Mammary microvascular endothelial cell (primary cell): Measurements from ENCODE around the gene SLC2A4RG. TPM values are rescaled to one million over a fixed set of nuclear protein-coding genes. Genes with fewer than 3 reads are reported as not detected.

Experiments used
- total RNA-seq: library from RNA; depleted of rRNA; stranded (reverse); fragments of >200 nt; gene quantifications from 2 replicates; pipeline ENCODE4 v1.2.3, GENCODE V29; 2015

The SLC2A4RG gene, protein sequence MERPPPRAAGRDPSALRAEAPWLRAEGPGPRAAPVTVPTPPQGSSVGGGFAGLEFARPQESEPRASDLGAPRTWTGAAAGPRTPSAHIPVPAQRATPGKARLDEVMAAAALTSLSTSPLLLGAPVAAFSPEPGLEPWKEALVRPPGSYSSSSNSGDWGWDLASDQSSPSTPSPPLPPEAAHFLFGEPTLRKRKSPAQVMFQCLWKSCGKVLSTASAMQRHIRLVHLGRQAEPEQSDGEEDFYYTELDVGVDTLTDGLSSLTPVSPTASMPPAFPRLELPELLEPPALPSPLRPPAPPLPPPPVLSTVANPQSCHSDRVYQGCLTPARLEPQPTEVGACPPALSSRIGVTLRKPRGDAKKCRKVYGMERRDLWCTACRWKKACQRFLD
- 30.6 and 42.5 TPM in 2 replicates for total RNA-seq

DNA sequence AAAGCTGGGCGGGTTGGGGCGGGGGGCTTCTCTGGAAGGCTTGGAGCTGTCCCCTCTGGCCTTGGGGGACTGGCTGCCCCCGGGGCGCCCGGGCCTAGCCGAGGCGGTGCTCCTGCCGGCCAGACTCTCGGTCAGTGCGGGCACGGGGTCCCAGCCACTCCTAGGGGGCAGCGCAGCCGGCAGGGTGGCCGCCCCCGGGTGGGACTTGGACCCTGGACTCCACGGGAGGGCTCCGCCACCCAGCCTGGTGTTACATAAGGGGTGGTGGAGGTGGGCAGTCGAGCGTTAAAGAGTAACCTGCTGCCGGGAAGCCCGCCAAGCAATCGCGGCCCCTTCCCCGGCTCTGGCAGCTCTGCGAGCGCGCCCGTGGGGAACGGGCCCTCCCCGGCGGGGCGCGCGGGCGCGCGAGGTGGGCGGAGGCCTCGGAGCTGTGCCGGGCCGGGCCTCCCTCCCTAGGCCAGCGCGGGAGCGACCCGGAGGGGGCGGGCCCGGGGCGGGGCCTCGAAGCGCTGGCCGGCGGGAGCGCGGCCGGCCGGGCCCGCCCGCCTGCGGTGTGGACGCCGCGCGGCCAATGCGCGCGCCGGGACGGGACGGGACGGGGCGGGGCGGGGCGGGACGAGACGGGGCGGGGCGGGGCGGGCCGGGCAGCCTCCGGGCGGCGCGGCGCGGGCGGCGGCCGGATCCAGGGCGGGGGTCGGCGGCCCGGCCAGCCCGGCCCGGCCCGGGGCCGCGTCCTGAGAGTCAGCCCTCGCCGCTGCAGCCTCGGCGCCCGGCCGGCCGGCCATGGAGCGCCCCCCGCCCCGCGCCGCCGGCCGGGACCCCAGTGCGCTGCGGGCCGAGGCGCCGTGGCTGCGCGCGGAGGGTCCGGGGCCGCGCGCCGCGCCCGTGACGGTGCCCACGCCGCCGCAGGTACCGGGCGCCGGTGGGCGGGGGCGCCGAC is at the start of gene SLC2A4RG:
SLC2A4RG (plus strand) TSS at position 647 of the 940 bp plus-strand sequence; CDS start at position 784, 137 bp downstream.

DNA sequence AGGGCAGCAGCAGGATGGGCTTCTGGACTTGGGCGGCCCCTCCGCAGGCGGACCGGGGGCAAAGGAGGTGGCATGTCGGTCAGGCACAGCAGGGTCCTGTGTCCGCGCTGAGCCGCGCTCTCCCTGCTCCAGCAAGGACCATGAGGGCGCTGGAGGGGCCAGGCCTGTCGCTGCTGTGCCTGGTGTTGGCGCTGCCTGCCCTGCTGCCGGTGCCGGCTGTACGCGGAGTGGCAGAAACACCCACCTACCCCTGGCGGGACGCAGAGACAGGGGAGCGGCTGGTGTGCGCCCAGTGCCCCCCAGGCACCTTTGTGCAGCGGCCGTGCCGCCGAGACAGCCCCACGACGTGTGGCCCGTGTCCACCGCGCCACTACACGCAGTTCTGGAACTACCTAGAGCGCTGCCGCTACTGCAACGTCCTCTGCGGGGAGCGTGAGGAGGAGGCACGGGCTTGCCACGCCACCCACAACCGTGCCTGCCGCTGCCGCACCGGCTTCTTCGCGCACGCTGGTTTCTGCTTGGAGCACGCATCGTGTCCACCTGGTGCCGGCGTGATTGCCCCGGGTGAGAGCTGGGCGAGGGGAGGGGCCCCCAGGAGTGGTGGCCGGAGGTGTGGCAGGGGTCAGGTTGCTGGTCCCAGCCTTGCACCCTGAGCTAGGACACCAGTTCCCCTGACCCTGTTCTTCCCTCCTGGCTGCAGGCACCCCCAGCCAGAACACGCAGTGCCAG is 42.8 kb upstream of the SLC2A4RG start, which contains the start of gene TNFRSF6B:
TNFRSF6B (plus strand) TSS at position 25 of the 729 bp plus-strand sequence; CDS start at position 141, 116 bp downstream.

DNA sequence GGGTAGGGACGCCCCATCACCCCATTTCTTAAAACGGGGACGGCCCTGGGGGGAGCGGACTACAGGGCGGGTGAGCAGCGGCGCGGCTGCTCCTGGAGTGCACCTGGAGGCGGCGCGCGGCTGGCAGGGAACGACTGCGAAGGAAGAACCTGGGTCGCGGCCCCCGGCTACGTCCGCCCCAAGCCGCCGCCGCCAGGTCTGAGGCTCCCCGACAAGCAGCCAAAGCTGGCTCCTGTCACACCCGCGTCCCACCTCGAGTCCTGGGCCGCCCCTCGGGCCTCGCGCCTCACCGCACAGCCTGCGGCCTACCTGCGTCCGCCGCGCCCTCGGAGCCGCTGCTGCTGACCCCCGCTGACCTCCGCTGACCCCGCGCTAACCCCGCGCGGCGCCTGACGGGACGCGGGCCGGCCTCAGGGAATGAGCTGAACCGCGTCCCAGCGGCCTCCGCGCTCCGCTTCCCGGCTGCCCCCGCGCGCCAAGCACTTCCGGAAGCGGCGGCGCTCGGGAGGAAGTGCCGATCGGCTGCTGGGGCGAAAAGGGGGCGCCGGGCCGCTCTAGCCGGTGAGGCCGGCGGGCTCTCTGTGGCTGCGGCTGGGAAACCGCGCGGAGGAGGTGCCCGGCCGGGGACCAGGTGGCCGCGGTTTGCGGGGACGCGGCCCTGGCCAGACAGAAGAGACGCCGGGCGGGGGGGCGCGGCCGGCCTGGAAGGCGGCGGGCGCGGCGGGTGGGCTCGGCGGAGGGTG is 31.8 kb upstream of the SLC2A4RG start, which contains the start of the genes ARFRP1 and ZGPAT:
ARFRP1 (minus strand) TSS at position 419 of the 743 bp plus-strand sequence. CDS start 885 bp downstream, outside the sequence.
ZGPAT (plus strand) TSS at position 482 of the 743 bp plus-strand sequence. CDS start 542 bp downstream, outside the sequence.

DNA sequence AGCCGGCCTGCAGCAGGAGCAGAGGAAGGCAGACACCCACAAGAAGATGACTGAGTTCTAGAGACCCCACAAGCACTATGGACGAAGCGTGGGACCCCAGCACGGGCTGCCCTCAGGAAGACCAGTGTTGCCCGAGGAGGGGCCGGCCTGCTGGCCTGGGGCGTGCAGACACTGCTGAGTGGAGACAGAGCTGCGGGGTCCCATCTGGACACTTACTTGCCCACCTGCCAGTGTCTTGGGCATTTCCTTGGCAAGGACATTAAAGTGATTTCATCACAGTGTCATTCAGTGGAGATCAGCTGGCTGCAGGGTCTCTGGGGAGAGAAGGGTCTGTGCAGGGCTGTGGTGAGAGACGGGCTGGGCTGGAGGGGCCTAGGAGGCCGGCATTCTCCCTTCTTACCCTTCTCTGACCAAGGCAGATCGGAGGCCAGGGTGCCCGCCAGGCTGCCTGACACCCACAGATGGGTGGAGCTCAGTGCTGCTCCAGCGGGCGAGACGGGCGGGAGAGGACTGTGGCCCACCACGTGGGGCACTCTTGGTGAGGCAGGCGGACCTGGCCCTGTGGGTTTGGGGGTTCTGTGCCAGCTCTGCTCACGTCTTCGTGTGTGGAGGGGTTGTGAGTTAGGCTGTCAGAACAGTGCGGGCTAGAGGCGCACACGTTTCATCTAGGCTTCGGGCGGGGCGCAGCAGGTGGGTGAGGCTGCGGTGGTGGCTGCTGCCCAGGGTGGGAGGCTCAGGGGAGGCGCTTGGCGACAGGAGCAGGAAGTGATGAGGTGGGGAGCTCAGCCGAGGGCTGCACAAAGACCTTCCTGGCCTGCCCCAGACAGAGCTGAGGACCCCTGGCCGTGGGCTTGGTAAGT is 3.5 kb upstream of the SLC2A4RG start, which contains the start of gene LIME1:
LIME1 (plus strand) TSS at position 806 of the 860 bp plus-strand sequence. CDS start 886 bp downstream, outside the sequence.

Other genes with a start within 250 kb of the SLC2A4RG start
- gene EEF1A2, start 240.7 kb upstream of the SLC2A4RG start, total RNA-seq, result 0.20 and 0.40 TPM in 2 replicates
- 81.9 and 90.7 TPM in 2 replicates for gene PPDPF, start 219.0 kb upstream of the SLC2A4RG start, total RNA-seq
- 0.05 TPM in 1 of 2 replicates, not detected in the other for gene PTK6, start 202.4 kb upstream of the SLC2A4RG start, total RNA-seq
- gene SRMS, start 192.0 kb upstream of the SLC2A4RG start, total RNA-seq, result not detected in 2 replicates
- 0.69 and 0.80 TPM in 2 replicates for gene FNDC11, start 185.6 kb upstream of the SLC2A4RG start, total RNA-seq
- gene HELZ2, start 165.5 kb upstream of the SLC2A4RG start, total RNA-seq, result 115 and 116 TPM in 2 replicates
- 11.5 and 12.0 TPM in 2 replicates for gene GMEB2, start 112.7 kb upstream of the SLC2A4RG start, total RNA-seq
- 1.7 and 3.1 TPM in 2 replicates for gene STMN3, start 86.4 kb upstream of the SLC2A4RG start, total RNA-seq
- gene RTEL1, start 81.5 kb upstream of the SLC2A4RG start, total RNA-seq, result 16.6 and 23.3 TPM in 2 replicates
- 298 and 328 TPM in 2 replicates for gene TNFRSF6B, start 43.1 kb upstream of the SLC2A4RG start, total RNA-seq
- gene ARFRP1, start 31.8 kb upstream of the SLC2A4RG start, total RNA-seq, result 47.4 and 50.4 TPM in 2 replicates
- gene ZGPAT, start 31.7 kb upstream of the SLC2A4RG start, total RNA-seq, result 32.4 and 35.8 TPM in 2 replicates
- gene LIME1, start 3.1 kb upstream of the SLC2A4RG start, total RNA-seq, result 3.9 and 5.5 TPM in 2 replicates
- 2.7 and 2.9 TPM in 2 replicates for gene ZBTB46, start 91.5 kb downstream of the SLC2A4RG start, total RNA-seq
- gene ABHD16B, start 121.7 kb downstream of the SLC2A4RG start, total RNA-seq, result not detected in 2 replicates
- 153 and 179 TPM in 2 replicates for gene TPD52L2, start 125.5 kb downstream of the SLC2A4RG start, total RNA-seq
- gene DNAJC5, start 155.3 kb downstream of the SLC2A4RG start, total RNA-seq, result 67.8 and 71.2 TPM in 2 replicates
- gene UCKL1, start 216.6 kb downstream of the SLC2A4RG start, total RNA-seq, result 27.4 and 33.7 TPM in 2 replicates
- gene ZNF512B, start 230.2 kb downstream of the SLC2A4RG start, total RNA-seq, result 10.7 and 13.0 TPM in 2 replicates
- gene SAMD10, start 239.9 kb downstream of the SLC2A4RG start, total RNA-seq, result 0.94 and 1.00 TPM in 2 replicates
- 48.7 and 56.6 TPM in 2 replicates for gene PRPF6, start 241.4 kb downstream of the SLC2A4RG start, total RNA-seq